ENCODE measurements around the gene MYO9B. TPM values are rescaled to one million over a fixed set of nuclear protein-coding genes. Genes with fewer than 3 reads are reported as not detected.
A peak's percentile ranks its signal among the peaks of the same experiment; 100 is the strongest.

MYO9B gene
- total RNA-seq, 1 experiment from 2014 or later = 74.6 TPM

DNA sequence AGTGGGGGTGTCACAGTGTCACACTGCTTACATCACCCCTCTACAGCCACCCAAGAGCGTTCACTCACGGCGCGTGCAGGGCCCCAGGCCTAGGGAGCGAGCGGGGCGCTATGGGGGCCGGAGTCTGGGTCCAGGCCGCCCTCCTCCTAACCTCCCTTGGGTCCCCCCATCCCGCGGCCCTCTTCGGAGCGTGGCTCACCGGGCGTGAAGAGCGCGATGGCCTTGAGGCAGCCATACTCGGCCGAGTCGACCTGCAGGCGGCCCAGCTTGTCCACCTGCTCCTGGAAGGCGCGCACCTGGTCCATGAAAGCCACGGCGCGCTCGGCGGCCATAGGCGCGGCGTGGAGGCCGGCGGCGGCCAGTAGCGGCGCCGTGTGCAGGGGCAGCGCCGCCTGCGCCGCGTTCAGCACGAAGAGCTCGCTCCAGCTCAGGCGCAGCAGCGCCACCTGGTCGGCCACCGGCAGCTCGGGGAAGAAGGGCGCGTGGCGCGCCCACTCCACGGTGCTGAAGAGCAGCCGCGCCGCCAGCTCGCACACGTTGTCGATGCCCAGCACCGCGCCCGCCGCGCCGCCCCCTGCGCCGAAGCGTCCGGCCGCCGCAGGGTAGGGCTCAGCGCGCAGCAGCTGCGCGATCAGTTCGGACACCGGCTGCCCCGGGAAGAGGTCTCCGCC lies 159.9 kb downstream of the MYO9B start (continued):
- TF ChIP-seq, protein P1, sequence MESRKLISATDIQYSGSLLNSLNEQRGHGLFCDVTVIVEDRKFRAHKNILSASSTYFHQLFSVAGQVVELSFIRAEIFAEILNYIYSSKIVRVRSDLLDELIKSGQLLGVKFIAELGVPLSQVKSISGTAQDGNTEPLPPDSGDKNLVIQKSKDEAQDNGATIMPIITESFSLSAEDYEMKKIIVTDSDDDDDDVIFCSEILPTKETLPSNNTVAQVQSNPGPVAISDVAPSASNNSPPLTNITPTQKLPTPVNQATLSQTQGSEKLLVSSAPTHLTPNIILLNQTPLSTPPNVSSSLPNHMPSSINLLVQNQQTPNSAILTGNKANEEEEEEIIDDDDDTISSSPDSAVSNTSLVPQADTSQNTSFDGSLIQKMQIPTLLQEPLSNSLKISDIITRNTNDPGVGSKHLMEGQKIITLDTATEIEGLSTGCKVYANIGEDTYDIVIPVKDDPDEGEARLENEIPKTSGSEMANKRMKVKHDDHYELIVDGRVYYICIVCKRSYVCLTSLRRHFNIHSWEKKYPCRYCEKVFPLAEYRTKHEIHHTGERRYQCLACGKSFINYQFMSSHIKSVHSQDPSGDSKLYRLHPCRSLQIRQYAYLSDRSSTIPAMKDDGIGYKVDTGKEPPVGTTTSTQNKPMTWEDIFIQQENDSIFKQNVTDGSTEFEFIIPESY (IDR thresholded peaks at IDR 0.05; ENCODE audit: extremely low read depth, insufficient replicate concordance, low read length) = no peak
- TF ChIP-seq, protein P2, sequence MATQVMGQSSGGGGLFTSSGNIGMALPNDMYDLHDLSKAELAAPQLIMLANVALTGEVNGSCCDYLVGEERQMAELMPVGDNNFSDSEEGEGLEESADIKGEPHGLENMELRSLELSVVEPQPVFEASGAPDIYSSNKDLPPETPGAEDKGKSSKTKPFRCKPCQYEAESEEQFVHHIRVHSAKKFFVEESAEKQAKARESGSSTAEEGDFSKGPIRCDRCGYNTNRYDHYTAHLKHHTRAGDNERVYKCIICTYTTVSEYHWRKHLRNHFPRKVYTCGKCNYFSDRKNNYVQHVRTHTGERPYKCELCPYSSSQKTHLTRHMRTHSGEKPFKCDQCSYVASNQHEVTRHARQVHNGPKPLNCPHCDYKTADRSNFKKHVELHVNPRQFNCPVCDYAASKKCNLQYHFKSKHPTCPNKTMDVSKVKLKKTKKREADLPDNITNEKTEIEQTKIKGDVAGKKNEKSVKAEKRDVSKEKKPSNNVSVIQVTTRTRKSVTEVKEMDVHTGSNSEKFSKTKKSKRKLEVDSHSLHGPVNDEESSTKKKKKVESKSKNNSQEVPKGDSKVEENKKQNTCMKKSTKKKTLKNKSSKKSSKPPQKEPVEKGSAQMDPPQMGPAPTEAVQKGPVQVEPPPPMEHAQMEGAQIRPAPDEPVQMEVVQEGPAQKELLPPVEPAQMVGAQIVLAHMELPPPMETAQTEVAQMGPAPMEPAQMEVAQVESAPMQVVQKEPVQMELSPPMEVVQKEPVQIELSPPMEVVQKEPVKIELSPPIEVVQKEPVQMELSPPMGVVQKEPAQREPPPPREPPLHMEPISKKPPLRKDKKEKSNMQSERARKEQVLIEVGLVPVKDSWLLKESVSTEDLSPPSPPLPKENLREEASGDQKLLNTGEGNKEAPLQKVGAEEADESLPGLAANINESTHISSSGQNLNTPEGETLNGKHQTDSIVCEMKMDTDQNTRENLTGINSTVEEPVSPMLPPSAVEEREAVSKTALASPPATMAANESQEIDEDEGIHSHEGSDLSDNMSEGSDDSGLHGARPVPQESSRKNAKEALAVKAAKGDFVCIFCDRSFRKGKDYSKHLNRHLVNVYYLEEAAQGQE (IDR thresholded peaks at IDR 0.05; ENCODE audit: low read depth) = no peak
- TF ChIP-seq, protein P3, sequence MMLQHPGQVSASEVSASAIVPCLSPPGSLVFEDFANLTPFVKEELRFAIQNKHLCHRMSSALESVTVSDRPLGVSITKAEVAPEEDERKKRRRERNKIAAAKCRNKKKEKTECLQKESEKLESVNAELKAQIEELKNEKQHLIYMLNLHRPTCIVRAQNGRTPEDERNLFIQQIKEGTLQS (IDR thresholded peaks at IDR 0.05) = no peak
- no peak for TF ChIP-seq EGR1 (IDR thresholded peaks at IDR 0.05; ENCODE audit: low read depth)
- no peak for TF ChIP-seq TCF7L2 (IDR thresholded peaks at IDR 0.05; ENCODE audit: borderline replicate concordance, extremely low read depth, insufficient read depth, insufficient read length)
- TF ChIP-seq CEBPB (IDR thresholded peaks at IDR 0.05; ENCODE audit: low read depth) = no peak
- TF ChIP-seq JUND (IDR thresholded peaks at IDR 0.05) = no peak
- peak; percentile 29 for TF ChIP-seq POLR2A (IDR thresholded peaks at IDR 0.05; ENCODE audit: borderline replicate concordance, extremely low read depth, insufficient read depth, insufficient read length)
- TF ChIP-seq EZH2phosphoT487 (IDR thresholded peaks at IDR 0.05; ENCODE audit: borderline replicate concordance) = no peak

Data from HCT116 (cell line).